ACC112 (cell line): ENCODE results near the gene SLF2.

ENCODE experiments used
- H2AFZ ChIP-seq: fragments of 200-600 bp; sonication (generic); one replicate; pipeline ENCODE4 v1.6.0; 2017; ENCODE audit warnings: antibody characterized with exemption, low read length; ENCODE audit not compliant: unreplicated experiment
- H3K27ac ChIP-seq: fragments of 200-600 bp; sonication (generic); 2 replicates; pipeline ENCODE4 v1.5.1; 2014; ENCODE audit warnings: low read depth, mild to moderate bottlenecking, antibody characterized with exemption, low read length, moderate library complexity
- H3K27me3 ChIP-seq: fragments of 200-600 bp; sonication (generic); 2 replicates; pipeline ENCODE4 v1.6.1; 2014; ENCODE audit warnings: mild to moderate bottlenecking, antibody characterized with exemption, low read length, moderate library complexity, mixed read lengths; ENCODE audit not compliant: insufficient read depth
- H3K36me3 ChIP-seq: fragments of 200-600 bp; sonication (generic); 2 replicates; pipeline ENCODE4 v1.6.1; 2016; ENCODE audit warnings: mild to moderate bottlenecking, antibody characterized with exemption, low read length, moderate library complexity, mixed read lengths; ENCODE audit not compliant: insufficient read depth
- H3K4me1 ChIP-seq: fragments of 200-600 bp; sonication (generic); one replicate; pipeline ENCODE4 v1.6.1; 2016; ENCODE audit warnings: low read length, mixed read lengths; ENCODE audit not compliant: insufficient read depth, unreplicated experiment, control insufficient read depth
- H3K4me3 ChIP-seq: fragments of 200-600 bp; sonication (generic); 2 replicates; pipeline ENCODE4 v1.5.1; 2014; ENCODE audit warnings: mild to moderate bottlenecking, low read depth, low read length
- H3K79me2 ChIP-seq: fragments of 200-600 bp; sonication (generic); one replicate; pipeline ENCODE4 v1.6.0; 2016; ENCODE audit warnings: low read length; ENCODE audit not compliant: control insufficient read depth, unreplicated experiment, insufficient read depth

The SLF2 gene

GRCh38 chr10:100902622-100903021 is 10.1 kb upstream of the SLF2 start:
- Histone ChIP-seq H3K4me3 (no peak overlapping the region), H3K36me3 (no peaks in the 10 kb centered on the region), H3K27ac (no peak overlapping the region), H3K27me3 (no peaks in the 10 kb centered on the region), H3K4me1 (peaks cover 6% of the 10 kb centered on the region), H3K79me2 (no peaks in the 10 kb centered on the region), H2AFZ (no peak overlapping the region)

GRCh38 chr10:100904917-100905316 is 7.8 kb upstream of the SLF2 start:
- Histone ChIP-seq H3K79me2 (no peaks in the 10 kb centered on the region), H2AFZ (no peak overlapping the region), H3K4me3 (no peak overlapping the region), H3K27ac (no peak overlapping the region), H3K27me3 (no peaks in the 10 kb centered on the region), H3K4me1 (peaks cover 18% of the 10 kb centered on the region), H3K36me3 (no peaks in the 10 kb centered on the region)

GRCh38 chr10:100907175-100907574 is 5.6 kb upstream of the SLF2 start:
- no peak overlapping the region for H3K4me3 ChIP-seq
- H3K27me3 ChIP-seq, result no peaks in the 10 kb centered on the region
- H3K4me1 ChIP-seq, result peaks cover 28% of the 10 kb centered on the region

GRCh38 chr10:100907773-100908363 is 4.9 kb upstream of the SLF2 start:
- H3K27me3 ChIP-seq, result no peaks in the 10 kb centered on the region
- H2AFZ ChIP-seq, result no peak overlapping the region
- H3K4me3 ChIP-seq, result no peak overlapping the region
- peaks cover 28% of the 10 kb centered on the region for H3K4me1 ChIP-seq
- H3K27ac ChIP-seq, result no peak overlapping the region
- H3K36me3 ChIP-seq, result no peaks in the 10 kb centered on the region
- H3K79me2 ChIP-seq, result no peaks in the 10 kb centered on the region

More at GRCh38 chr10:100907175-100907574, 5.6 kb upstream of the SLF2 start:
- Histone ChIP-seq H3K27ac (no peak overlapping the region), H3K36me3 (no peaks in the 10 kb centered on the region), H2AFZ (no peak overlapping the region), H3K79me2 (no peaks in the 10 kb centered on the region)

- no peak overlapping the region for H2AFZ ChIP-seq
- no peaks in the 10 kb centered on the region for H3K27me3 ChIP-seq
- peaks cover 3% of the 10 kb centered on the region for H3K79me2 ChIP-seq
- H3K36me3 ChIP-seq, result no peaks in the 10 kb centered on the region
- no peak overlapping the region for H3K4me3 ChIP-seq
- no peak overlapping the region for H3K27ac ChIP-seq
- H3K4me1 ChIP-seq, result peaks cover 28% of the 10 kb centered on the region
These were observed 4.4 kb upstream of the SLF2 start for GRCh38 chr10:100908378-100908777.

GRCh38 chr10:100909501-100910263 is 3.1 kb upstream of the SLF2 start:
- no peak overlapping the region for H3K4me3 ChIP-seq
- no peaks in the 10 kb centered on the region for H3K27me3 ChIP-seq
- H3K79me2 ChIP-seq, result peaks cover 16% of the 10 kb centered on the region
- 0 out of 2 replicates have a peak overlapping the region, but pooled peaks have one; percentile 0 for H3K27ac ChIP-seq
- H2AFZ ChIP-seq, result no peak overlapping the region
- peaks cover 37% of the 10 kb centered on the region for H3K4me1 ChIP-seq
- 0 out of 2 replicates have a peak, but pooled peaks cover 2% of the 10 kb centered on the region for H3K36me3 ChIP-seq

GRCh38 chr10:100911472-100911871 is 1.3 kb upstream of the SLF2 start:
- H2AFZ ChIP-seq, result peak overlapping the region; percentile 55
- peaks cover 30% of the 10 kb centered on the region for H3K79me2 ChIP-seq
- peaks cover 52% of the 10 kb centered on the region for H3K4me1 ChIP-seq
- H3K36me3 ChIP-seq, result 0 out of 2 replicates have a peak, but pooled peaks cover 4% of the 10 kb centered on the region
- H3K4me3 ChIP-seq, result peak overlapping the region; percentile 100
- no peak overlapping the region for H3K27ac ChIP-seq
- no peaks in the 10 kb centered on the region for H3K27me3 ChIP-seq

GRCh38 chr10:100912013-100912604 is 654 bp upstream of the SLF2 start:
- H3K4me1 ChIP-seq, result peaks cover 56% of the 10 kb centered on the region
- peak overlapping the region; percentile 77 for H3K27ac ChIP-seq
- peaks cover 9% of the 10 kb centered on the region for H3K36me3 ChIP-seq
- peak overlapping the region; percentile 100 for H3K4me3 ChIP-seq
- peak overlapping the region; percentile 55 for H2AFZ ChIP-seq
- peaks cover 34% of the 10 kb centered on the region for H3K79me2 ChIP-seq
- H3K27me3 ChIP-seq, result no peaks in the 10 kb centered on the region

GRCh38 chr10:100913470-100913865 is 705 bp downstream of the SLF2 start:
- peak overlapping the region; percentile 72; the same call in 1 of the 2 replicates for H3K27ac ChIP-seq
- no peaks in the 10 kb centered on the region for H3K27me3 ChIP-seq
- H3K36me3 ChIP-seq, result peaks cover 18% of the 10 kb centered on the region
- peaks cover 45% of the 10 kb centered on the region for H3K4me1 ChIP-seq
- H3K4me3 ChIP-seq, result peak overlapping the region; percentile 100
- H2AFZ ChIP-seq, result no peak overlapping the region
- H3K79me2 ChIP-seq, result peaks cover 34% of the 10 kb centered on the region

- peaks cover 35% of the 10 kb centered on the region for H3K36me3 ChIP-seq
- H2AFZ ChIP-seq, result no peak overlapping the region
- H3K27ac ChIP-seq, result no peak overlapping the region
These were observed 4.3 kb downstream of the SLF2 start for GRCh38 chr10:100917071-100917470.

More at GRCh38 chr10:100917071-100917470, 4.3 kb downstream of the SLF2 start:
- H3K4me1 ChIP-seq, result peaks cover 28% of the 10 kb centered on the region
- no peaks in the 10 kb centered on the region for H3K27me3 ChIP-seq
- peaks cover 34% of the 10 kb centered on the region for H3K79me2 ChIP-seq
- no peak overlapping the region for H3K4me3 ChIP-seq
